Stimulated activated CD4-positive, alpha-beta T cell treated with anti-CD3 and anti-CD28 coated beads, Interleukin-1b, Interleukin-23, amount 100 ng/mL, for 24 hours (primary cell): Measurements from ENCODE around the gene SLC7A1.

Experiments
- DNase-seq, 4 experiments: peaks; one replicate each; pipeline ENCODE4 v3.0.0-alpha.2; 2020; ENCODE audit warnings: low read depth in 4 of 4, low spot score in 1 of 4

Gene SLC7A1

GRCh38 chr13:29583073-29583785 is 12.3 kb downstream of the SLC7A1 start:
- DNase-seq: no peak

GRCh38 chr13:29582171-29582570 is 13.3 kb downstream of the SLC7A1 start:
- DNase-seq: no peak

GRCh38 chr13:29581666-29582065 is 13.8 kb downstream of the SLC7A1 start:
- no peak for DNase-seq

- no peak for DNase-seq
Measured at GRCh38 chr13:29579094-29579493, 16.4 kb downstream of the SLC7A1 start.

GRCh38 chr13:29578300-29579085 is 17.0 kb downstream of the SLC7A1 start:
- no peak for DNase-seq

GRCh38 chr13:29577136-29578051 is 18.1 kb downstream of the SLC7A1 start:
- no peak for DNase-seq

- DNase-seq: no peak
Measured at GRCh38 chr13:29576581-29576980, 18.9 kb downstream of the SLC7A1 start.

- DNase-seq: no peak
Measured at GRCh38 chr13:29575098-29575497, 20.4 kb downstream of the SLC7A1 start.

GRCh38 chr13:29573190-29573589 is 22.3 kb downstream of the SLC7A1 start:
- DNase-seq: no peak

GRCh38 chr13:29572575-29572974 is 22.9 kb downstream of the SLC7A1 start:
- no peak for DNase-seq

- no peak for DNase-seq
Measured at GRCh38 chr13:29571876-29572570, 23.5 kb downstream of the SLC7A1 start.

- DNase-seq: no peak
Measured at GRCh38 chr13:29570051-29570654, 25.3 kb downstream of the SLC7A1 start.

GRCh38 chr13:29569253-29570050 is 26.0 kb downstream of the SLC7A1 start:
- DNase-seq: no peak

GRCh38 chr13:29568731-29569130 is 26.8 kb downstream of the SLC7A1 start:
- no peak for DNase-seq

GRCh38 chr13:29567411-29567810 is 28.1 kb downstream of the SLC7A1 start:
- DNase-seq: no peak

- DNase-seq: no peak
Measured at GRCh38 chr13:29566206-29566605, 29.3 kb downstream of the SLC7A1 start.

GRCh38 chr13:29564818-29565217 is 30.7 kb downstream of the SLC7A1 start:
- DNase-seq: no peak

- DNase-seq: no peak
Measured at GRCh38 chr13:29564373-29564772, 31.1 kb downstream of the SLC7A1 start.

GRCh38 chr13:29563941-29564340 is 31.5 kb downstream of the SLC7A1 start:
- no peak for DNase-seq
